GM21825 (cell line): ENCODE data around the gene PIP5K1C.

Source experiments
- ATAC-seq: cut with Tn5 transposase; IDR thresholded peaks from one replicate; pipeline ENCODE4 v1.9.1; 2021; ENCODE audit warnings: mild to moderate bottlenecking, moderate library complexity; ENCODE audit not compliant: unreplicated experiment

Gene PIP5K1C

GRCh38 chr19:3664879-3665642, 35.2 kb downstream of the PIP5K1C start:
- ATAC-seq: no peak

- ATAC-seq: no peak
Measured at GRCh38 chr19:3663838-3664237, 36.4 kb downstream of the PIP5K1C start.

DNA sequence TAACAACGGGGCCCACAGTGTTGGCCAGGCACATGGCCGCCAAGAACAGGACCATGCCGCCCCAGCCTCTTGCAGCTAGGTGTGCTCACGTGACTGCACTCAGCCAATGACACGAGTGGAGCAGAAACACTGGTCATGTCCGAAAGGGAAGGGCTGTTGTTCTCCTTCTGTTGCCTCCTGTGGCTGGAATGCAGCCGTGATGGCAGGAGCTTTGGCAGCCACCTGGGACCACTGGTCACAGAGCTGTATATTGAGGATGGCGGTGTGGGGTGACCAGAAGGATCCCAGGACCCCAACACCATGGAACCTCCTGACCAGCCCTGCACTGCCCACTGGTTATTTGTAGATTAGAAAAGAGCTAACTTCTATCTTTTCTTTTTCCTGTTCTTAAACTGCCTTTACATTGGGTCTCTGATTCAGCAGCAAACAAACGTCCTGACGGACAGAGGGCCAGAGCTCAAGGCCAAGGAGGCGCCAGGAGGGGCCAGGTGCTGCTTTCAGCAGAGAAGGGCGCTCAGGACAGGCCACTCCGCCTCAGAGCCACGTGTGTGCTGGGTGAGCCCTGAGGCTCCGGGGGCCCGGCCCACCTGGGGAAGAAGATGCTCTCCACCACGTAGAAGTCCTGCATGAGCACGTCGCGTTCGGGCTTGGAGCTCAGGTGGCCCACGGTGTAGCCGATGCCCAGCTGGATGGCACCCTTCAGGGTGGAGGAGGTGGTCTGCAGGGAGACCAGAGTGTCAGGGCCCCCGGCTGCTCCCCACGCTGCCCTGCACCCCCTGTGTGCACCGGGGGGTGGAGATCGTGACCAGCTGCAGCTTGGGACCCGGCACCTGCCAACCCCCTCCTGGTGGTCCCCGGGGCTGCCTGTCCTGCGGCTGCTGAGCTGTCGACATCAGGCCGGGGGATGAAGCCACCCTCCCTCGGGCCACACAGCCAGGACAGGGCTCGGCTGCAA, 38.7 kb downstream of the PIP5K1C start:
- ATAC-seq: no peak

GRCh38 chr19:3660493-3661219, 39.6 kb downstream of the PIP5K1C start:
- no peak for ATAC-seq

DNA sequence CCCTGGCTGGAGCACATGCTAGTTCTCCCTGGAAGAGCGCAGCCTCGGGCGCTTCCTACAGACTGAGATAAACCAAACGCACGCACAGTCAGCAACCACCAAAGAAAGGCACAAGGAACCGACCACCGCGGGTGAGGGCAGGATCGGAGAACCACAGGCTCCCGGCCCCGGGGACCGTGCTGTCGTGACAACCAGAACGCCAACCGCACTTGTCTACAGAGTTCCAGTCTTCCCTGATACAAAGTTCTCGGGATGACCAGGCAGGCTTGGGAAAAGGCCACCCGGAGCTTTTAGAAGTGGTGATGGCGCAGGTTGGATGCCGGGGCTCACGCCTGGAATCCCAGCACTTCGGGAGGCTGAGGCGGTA, 40.5 kb downstream of the PIP5K1C start:
- no peak for ATAC-seq

DNA sequence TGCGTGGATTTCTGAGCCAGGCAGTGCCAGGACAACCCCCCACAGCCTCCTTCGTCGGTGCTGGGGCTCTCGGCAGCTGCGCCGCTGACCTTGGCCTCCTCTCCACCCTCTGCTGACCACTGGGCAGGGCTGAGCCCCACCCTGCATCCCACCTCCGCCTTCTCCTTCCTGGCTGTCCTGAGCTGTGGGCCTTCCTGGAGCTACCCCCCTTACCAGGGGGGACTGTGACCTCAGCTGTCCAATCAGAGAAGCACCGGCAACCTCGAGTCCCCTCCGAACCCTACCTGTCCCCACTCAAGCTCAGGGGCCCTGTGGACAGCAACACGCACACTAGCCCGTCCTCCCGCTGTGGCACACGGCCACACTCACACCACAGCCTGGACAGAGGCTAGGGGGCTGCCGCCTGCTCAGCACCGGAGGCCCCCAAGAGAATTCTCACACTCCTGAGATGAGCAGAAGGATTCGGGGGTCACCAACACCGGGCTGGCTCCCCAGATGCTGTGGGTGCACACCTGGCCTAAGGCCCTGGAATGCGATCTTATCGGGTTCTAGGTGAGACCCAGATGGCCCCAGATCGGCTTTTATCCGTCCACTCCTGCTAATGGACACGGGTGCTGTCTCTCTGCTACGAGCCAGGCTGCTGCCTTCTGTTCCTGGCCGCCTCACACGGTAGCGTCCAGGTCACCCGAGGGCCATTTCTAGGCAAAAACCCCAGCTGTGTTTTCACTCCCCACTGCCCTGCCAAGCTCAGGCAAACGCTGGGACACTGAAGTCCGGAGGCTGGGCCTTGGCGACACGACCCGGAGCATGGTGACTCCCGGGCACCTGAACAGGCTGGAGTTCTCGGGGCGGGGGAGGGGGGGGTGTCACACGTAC, 41.2 kb downstream of the PIP5K1C start:
- ATAC-seq: no peak

DNA sequence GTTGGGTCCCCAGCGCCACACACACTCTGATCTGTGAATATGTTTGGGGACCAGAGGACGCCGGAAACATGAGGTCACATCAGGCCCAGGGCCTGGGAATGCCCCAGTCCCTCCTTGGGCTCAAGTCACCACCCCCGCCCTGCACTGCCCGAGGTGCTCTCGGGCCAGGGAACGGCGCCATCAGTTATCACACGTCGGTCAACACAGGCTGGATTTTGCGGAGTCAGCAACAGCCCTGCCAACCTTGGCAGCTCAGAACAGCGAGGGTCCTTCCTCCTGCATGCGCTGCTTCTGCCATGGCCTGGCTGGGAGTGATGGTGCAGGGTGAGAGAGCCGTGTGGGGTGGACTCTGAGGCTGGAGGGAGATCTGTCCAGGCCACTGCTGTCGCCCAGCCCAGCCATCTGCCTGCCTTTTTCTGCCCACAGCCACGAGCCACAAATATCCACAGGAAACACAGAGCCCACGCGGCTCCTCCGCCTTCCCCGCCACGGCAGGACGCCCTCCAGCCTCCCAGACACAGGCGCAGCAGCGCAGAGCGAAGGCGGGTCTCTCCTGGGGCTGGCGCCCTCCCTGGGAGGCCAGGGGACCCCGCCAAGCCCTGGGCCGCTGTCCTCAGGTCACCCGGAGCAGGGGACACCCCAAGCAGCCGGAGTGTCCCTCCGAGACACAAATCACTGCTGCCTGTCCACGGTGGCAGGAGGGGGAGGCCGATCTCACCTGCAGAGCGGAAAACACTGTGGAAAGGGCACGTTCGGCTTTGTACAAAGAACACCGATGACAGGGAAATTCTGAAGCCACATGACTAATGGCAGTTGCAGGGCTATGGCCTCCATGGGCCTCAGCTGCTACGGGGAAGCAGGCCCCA, 42.0 kb downstream of the PIP5K1C start:
- ATAC-seq: no peak

GRCh38 chr19:3657395-3657769, 42.9 kb downstream of the PIP5K1C start:
- ATAC-seq: no peak

DNA sequence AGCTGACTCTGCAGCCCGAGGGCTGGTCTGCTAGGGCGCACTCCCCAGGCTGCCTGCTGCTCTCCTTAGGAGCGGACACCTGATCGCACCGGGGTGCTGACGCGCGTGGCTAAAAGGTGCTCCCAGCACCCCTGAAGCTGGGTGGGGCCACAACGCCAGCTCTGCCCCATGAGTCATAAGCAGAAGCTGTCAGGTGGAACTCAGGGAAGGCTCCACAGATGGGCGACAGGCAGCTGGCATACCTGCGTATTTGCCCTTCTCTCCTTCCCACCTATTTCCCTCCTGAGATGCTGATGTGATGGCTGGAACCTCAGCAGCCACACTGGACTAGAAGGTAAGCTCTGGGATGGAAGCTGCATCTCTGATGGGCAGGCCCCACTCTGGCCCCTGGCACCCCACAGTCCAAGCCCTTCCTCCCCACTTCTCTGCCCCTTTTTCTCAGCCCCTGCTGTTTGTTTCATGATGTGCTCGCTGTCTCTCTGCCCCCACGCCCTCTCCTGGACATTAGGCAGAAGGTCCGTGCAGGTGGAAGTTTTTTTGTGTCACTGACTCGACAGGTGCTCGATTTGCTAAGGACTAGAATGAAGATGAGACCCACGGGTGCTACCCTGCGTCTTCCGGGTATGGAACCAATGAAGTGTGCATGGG, 43.4 kb downstream of the PIP5K1C start:
- ATAC-seq: no peak

DNA sequence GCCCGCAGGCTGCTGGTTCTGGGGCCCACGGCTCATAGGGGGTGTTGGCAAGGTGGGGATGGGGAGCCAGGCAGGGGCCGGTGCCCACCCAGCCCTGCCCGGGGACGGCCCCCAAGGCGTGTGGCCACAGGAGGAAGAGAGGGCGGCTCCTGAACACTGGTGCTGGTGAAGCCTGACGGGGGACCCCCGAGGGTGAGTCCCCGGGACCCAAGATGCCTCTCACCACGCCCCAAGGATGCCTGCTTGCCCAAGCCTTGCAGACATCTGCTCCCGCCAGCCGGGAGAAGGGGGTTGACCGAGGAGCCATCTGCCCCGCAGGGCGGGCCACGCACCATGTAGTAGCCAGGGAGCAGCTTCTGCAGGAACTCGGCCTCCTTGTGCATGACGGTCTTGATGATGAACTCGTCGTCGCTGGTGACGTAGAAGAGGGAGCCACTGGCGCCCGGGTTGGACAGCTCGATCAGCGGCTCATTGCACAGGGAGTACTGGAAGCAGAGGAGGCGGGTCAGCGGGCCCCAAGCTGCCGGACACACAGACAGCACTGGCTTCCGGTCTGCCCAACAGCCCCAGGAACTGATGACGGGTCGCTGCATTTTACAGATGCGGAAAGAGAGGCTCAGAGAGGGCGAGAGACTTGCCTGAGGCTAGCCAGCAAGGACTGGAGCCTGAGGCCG, 44.1 kb downstream of the PIP5K1C start:
- no peak for ATAC-seq

DNA sequence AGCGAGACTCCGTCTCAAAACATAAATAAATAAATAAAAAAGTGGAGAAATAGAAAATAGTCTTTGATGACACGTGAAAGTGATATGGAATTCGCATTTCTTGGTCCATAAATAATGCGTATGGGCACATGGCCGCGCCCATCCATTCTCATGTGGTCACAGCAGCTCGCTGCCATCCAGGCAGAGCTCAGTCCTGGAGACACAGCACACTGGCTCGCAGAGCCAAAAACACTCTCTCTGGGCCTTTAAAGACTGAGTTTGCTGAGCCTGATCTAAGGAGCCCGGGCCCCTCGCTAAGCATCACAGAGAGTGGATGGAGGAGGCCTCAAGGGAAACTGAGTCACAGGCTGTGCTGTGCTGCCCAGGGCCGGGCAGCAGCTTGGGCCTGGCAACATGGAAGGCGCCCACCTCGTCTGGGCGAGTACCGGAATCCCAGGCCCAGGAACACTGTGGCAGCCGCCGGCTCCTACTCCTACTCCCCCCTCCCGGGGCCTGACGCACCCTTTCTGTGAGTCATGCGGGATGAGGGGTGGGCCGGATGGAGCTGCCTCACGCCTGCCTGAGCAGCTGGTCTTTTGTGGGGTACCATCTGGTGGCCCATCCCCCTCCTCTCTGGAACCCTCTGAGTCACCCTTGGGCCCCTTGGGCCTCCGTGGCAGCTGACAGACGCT, 44.7 kb downstream of the PIP5K1C start:
- no peak for ATAC-seq

DNA sequence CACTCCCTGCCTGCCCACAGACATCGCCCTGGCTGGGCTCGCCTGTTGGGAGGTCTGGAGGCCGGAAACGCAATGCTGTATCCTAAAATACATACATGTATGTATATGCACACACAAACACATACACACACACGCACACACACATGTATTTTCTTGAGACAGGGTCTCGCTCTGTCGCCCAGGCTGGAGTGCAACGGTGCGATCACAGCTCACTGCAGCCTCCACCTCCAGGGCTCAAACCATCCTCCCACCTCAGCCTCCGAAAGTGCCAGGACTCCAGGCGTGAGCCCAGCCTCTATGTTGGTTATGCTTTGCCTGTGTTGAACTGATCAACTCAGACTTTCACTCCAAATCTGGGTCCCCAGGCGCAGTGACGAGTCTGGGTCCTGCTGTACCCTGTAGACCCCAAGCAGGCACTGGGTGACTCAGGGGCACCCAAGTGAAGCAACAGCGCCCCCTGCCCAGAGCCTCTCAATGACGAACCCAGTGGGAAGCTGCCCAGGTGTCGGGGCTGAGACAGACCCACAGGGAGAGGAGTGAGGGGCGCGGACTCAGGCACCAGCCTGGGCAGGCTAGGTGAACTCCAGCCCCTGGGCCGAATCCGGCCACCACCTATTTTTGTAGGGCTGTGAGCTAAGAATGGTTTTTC, 46.3 kb downstream of the PIP5K1C start:
- no peak for ATAC-seq

DNA sequence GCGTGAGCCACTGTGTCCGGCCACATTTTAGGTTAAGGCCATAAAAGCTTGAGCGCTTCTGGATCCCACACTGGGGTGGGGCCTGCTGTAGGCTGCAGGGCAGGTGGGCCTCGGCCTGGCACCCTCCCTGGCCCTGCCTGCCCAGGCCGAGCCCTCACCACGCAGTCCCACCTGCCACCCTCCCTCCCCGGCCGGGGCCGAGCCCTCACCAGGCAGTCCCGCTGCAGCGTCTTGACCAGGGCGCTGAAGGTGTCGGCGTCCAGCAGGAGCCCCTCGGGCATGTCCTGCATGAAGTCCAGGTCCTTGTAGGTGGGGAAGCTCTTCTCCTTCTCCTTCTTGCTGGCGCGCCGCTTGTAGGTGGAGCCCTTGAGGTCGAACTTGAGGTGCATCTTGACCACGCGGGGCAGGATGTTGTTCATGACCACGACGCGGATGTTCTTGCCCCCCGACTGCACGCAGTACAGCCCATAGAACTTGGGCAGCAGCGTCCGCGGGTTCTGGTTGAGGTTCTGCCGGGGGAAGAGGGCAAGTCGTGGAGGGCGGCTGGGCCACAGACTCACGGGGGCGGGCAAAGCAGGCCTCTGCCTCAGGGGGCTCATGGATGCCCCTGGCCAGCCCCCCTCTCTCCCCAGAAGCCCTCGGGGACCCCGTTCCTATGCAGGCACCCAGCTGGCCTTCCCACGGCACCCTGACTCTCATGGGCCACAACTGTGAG, 47.0 kb downstream of the PIP5K1C start:
- ATAC-seq: no peak

GRCh38 chr19:3652422-3652821, 47.8 kb downstream of the PIP5K1C start:
- ATAC-seq: no peak

DNA sequence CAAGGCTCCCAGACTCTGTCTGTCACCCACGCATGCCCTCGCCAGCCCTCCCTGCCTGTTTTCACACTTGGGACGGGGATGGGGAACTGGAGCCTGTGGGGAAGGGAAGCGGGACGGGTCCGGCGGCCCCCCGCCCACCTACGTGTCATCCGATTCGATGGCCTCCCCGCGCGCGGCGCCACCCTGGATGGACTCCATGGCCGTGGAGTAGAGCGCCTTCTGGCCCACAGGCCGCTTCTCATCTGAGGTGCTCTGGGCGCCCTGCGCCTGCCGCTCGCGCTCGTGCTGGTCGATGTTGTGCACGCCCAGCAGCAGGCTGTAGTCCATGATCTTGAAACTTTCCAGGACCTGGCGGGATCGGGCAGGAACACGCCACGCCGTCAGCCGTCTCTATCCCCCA, 48.6 kb downstream of the PIP5K1C start:
- ATAC-seq: no peak

DNA sequence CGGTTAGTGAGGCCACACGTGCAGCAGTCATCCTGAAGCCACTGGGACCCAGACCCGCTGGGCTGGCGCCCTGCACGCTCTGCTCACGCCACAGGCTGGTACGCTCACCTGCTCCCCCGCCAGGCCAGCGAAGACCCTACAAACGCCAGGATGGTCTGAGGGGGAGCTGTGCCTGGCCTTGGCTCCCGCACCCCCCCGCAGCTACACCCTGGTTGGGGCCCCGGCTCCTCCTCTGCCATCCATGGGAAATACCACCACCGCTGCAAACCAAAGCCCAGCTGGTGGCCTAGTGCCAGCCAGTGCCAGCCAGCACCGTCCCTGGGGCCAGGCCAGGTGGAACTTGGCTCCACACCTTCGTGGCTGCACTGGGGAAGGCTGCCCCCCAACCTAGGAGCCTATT, 50.4 kb downstream of the PIP5K1C start:
- ATAC-seq: no peak
